Muscle layer of colon (tissue), 2 donors: Measurements from ENCODE around the gene CDHR2.

ENCODE experiments used
- H3K27ac ChIP-seq: one replicate; pipeline ENCODE4 v1.7.0; 2013; ENCODE audit warnings: low read depth, mild to moderate bottlenecking, low read length, moderate library complexity
- H3K27me3 ChIP-seq, 2 donors: one replicate each; pipeline ENCODE4 v1.7.0; 2013; ENCODE audit warnings: low read length in 2 of 2, mild to moderate bottlenecking in 2 of 2; ENCODE audit not compliant: insufficient read depth in 2 of 2, control insufficient read depth in 1 of 2
- H3K36me3 ChIP-seq: one replicate; pipeline ENCODE4 v1.7.0; 2013; ENCODE audit warnings: mild to moderate bottlenecking, low read length; ENCODE audit not compliant: insufficient read depth
- H3K4me1 ChIP-seq: one replicate; pipeline ENCODE4 v1.7.0; 2013; ENCODE audit warnings: mild to moderate bottlenecking, low read length; ENCODE audit not compliant: insufficient read depth
- H3K4me3 ChIP-seq, 2 donors: one replicate each; pipeline ENCODE4 v1.7.0; 2013; ENCODE audit warnings: low read length in 2 of 2, low read depth in 1 of 2, mild to moderate bottlenecking in 1 of 2, moderate library complexity in 1 of 2
- H3K9ac ChIP-seq: one replicate; pipeline ENCODE4 v1.7.0; 2013; ENCODE audit warnings: low read length
- H3K9me3 ChIP-seq: one replicate; pipeline ENCODE4 v1.7.0; 2013; ENCODE audit warnings: mild to moderate bottlenecking, low read length
- donor health status: abdominal sarcoma.
- donor health status: Adenocarcinoma of cecum.

The CDHR2 gene

DNA sequence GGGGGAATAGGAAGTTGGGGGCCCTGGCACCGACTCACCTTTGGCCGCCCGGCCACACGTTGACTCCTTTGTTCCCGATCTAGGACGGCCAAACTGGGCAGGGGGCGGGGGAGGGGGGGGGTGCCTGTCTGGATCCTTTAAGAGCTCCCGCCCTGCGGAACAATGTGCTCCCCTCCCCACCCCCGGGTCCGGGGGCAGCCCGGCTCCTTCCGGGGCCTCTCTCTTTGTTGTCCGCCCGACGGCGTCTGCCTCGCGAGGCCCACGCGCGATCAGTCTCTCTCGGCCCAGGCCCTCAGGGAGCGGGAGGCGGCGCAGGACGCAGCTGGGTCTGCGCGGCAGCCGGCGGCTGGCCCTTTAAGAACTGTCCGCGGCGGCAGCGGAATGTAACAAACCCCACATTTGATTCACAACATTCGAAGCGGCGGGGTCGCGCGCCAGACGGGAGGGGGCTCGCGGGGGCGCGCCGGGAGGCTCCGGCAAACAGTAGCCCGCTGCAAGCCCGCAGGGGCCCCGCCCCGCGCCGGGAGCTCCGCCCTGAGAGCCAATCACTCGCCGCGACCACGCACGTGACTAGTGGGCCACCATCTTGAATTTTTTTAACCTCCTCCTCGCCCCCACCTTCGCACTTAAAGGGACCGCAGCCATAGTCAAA is 12.1 kb upstream of the CDHR2 start, which contains the start of gene RNF44:
RNF44 (minus strand) TSS at position 501 of the 652 bp plus-strand sequence. CDS start 4,930 bp downstream, outside the sequence.
- peaks cover 50% of the 10 kb centered on the region for H3K4me1 ChIP-seq
- H3K27ac ChIP-seq, result peak within 1 kb of the TSS; percentile 95
- H3K9me3 ChIP-seq, result no peaks in the 10 kb centered on the region
- H3K4me3 ChIP-seq, result peak within 1 kb of the TSS; percentile 82 to 100
- peaks cover under 1% of the 10 kb centered on the region for H3K36me3 ChIP-seq
- H3K9ac ChIP-seq, result peak within 1 kb of the TSS; percentile 95
- H3K27me3 ChIP-seq, result no peaks in the 10 kb centered on the region

DNA sequence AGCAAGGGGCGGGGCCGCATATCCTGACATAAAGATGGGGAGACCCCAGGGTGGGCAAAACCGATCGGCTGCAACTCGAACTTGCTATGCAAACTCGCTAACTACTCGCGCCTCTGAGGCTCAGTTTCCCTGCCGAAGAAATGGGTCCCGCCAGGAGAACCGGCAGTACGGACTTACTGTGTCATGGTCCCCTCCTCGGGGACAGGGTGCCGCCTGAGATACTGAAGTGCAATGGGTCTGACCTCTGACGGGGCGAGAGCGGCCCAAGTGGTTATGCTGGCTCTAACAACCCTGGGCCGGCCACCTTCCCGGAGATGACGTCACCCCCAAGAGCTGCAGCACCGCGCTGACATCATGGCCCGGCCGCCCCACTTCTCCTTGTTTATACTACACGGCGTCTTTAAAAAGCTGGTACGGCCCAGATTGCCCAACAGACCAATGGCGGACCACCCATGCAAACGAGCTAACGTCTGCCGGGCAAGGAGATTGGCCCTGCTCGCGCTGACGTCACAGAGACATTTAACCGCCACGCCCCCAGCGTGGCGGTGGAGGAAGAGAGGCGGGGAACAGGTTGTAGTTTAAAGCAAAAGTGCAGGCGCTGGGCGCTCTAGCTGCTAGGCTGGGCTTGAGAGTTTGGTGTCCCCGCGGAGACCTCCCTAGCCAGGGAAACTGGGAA is 11.4 kb upstream of the CDHR2 start:
- H3K27ac ChIP-seq, result peak overlapping the region; percentile 95
- peaks cover 52% of the 10 kb centered on the region for H3K4me1 ChIP-seq
- peak overlapping the region; percentile 95 for H3K9ac ChIP-seq
- H3K9me3 ChIP-seq, result no peaks in the 10 kb centered on the region
- no peaks in the 10 kb centered on the region for H3K36me3 ChIP-seq
- H3K4me3 ChIP-seq, result peak overlapping the region; percentile 82 to 100
- no peaks in the 10 kb centered on the region for H3K27me3 ChIP-seq

DNA sequence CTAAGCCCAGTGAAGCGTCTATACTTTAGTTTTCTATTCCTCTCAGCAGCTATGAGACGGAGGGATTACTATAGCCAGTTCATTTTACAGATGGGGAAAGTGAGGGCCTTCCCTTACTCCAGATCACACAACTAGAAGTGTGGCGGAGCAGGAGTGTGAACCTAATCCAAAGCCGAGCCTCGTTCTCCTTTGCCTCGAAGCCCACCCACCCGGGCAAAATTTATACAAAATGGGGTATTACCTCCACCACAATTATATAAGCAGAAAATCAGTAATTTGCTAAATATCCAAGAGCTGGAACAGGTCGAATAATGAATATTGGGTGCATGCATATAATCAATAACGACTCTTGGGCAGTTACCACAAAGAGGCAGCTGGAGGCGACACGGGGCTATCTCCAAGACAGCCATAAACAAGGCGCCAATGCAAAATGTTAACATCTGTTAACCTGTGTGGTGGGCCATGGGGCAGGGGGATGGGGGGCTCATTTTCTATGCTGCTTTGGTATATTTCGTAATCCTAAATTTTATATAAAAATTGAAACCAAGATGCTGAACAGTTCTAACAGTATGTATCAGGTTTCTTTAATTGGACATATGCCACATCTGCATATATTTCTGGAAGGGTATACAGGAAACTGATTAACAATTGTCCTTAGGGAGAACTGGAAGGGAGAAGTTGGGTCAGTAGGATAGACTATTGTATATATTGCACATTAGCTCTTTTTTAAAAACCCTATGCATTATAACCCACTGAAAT is 10.7 kb upstream of the CDHR2 start:
- Histone ChIP-seq H3K27ac (peak overlapping the region; percentile 95), H3K4me3 (peak overlapping the region in 1 of 2 donors; percentile 100), H3K4me1 (peaks cover 44% of the 10 kb centered on the region), H3K9ac (no peak overlapping the region), H3K27me3 (no peaks in the 10 kb centered on the region), H3K9me3 (no peaks in the 10 kb centered on the region), H3K36me3 (no peaks in the 10 kb centered on the region)

DNA sequence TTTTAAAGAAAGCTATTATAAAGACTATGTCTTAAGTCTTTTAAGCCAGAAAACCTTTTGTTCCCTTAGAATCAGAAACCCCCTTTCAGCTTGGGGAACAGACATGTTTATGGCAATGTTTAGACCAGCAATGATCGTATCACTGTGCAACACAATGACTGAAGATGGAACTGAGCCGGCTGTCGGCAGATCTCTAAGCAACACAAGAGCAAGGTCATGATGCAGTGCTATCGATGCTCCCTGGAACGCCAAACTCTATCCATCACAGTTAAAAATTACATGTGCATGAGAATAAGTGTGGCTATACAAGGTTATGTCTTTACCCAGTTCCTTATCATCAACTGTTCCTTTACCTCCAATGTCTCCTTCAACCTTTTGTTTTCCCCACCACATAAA is 10.2 kb upstream of the CDHR2 start:
- Histone ChIP-seq H3K27me3 (no peaks in the 10 kb centered on the region), H3K36me3 (no peaks in the 10 kb centered on the region), H3K4me1 (peaks cover 39% of the 10 kb centered on the region), H3K4me3 (no peak overlapping the region), H3K27ac (no peak overlapping the region), H3K9ac (no peak overlapping the region), H3K9me3 (no peaks in the 10 kb centered on the region)

DNA sequence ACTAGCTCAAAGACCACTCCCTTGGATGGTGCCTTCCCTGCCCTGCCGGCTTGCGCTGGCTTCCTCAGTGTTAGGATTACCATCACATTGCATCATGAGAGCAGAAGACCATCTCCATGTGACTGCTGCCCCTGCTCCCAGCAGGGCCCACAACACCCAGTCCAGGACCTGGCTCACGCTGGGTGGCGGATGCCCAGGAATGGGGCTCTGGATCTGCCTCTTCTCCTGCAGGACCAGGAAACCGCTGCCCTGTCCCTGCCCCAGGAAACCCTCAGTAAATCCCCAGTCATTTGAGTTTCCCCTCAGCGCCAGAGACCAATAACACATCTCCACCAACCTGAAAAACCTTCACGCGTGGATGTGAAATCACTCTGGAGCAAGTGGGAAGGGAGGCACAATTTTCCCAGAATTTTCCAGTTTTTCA is 8.7 kb upstream of the CDHR2 start:
- Histone ChIP-seq H3K27ac (no peak overlapping the region), H3K9me3 (no peaks in the 10 kb centered on the region), H3K4me1 (peaks cover 31% of the 10 kb centered on the region), H3K9ac (no peak overlapping the region), H3K4me3 (no peak overlapping the region), H3K36me3 (no peaks in the 10 kb centered on the region), H3K27me3 (no peaks in the 10 kb centered on the region)

DNA sequence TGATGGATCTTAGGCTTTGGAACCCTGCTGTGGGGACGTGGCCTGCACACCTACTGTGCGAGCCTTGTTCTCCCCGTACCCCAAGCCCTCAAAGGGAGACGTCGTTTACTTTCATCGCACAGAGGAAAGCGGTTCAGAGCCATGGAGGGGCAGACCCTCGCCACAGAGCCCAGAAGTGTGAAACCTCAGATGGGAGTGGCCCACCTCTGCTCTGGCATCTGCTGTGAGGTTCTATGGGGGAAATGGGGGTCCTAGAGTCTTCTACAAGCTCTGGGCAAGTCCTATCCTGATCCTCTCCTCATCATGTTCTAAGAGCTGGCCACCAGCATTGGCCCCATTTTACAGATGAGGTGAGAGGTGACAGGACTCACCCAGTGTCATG is 8.2 kb upstream of the CDHR2 start:
- Histone ChIP-seq H3K4me1 (peaks cover 26% of the 10 kb centered on the region), H3K4me3 (no peak overlapping the region), H3K27ac (no peak overlapping the region), H3K27me3 (no peaks in the 10 kb centered on the region), H3K36me3 (no peaks in the 10 kb centered on the region), H3K9ac (no peak overlapping the region), H3K9me3 (no peaks in the 10 kb centered on the region)

DNA sequence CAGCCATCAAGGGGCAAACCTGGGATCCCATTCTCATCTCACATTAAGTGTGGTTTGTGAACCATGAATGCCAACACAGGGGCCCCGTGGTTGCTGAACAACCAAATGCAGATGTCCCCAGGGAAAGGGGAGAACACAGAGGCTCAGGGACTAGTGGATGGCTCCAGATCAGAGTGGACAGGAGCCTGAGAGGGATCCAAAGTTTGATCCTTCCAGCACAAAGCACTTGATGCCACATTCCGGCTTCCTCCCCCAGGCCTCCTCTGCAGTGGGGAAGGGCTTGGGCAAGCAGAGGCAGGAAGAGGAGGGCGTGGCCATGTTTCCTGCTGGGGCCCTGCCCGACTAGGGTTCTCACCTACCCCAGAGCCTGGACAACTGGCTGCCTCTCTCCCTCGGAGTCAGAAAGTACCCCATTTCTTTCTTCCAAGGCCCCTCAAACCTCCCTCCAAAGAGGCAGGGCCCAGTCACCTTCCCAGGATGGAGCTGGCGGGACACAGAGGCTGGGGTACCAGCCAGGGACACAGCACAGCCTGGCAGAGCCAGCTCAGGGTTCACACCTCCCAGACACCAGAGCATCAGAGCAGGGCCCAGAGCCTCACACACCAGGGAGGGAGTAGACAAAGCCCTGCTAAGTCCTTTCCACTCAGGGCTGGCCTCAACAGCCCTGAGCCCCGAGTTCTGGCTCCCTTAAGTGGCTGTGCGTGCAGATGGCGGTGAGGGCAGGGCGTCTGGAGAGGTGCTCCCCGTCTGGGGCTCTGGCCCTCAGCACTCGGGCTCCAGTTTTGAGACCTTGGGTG is 7.6 kb upstream of the CDHR2 start:
- Histone ChIP-seq H3K27me3 (no peaks in the 10 kb centered on the region), H3K36me3 (no peaks in the 10 kb centered on the region), H3K4me3 (no peak overlapping the region), H3K9me3 (no peaks in the 10 kb centered on the region), H3K4me1 (peaks cover 26% of the 10 kb centered on the region), H3K9ac (no peak overlapping the region), H3K27ac (peak overlapping the region; percentile 45)

DNA sequence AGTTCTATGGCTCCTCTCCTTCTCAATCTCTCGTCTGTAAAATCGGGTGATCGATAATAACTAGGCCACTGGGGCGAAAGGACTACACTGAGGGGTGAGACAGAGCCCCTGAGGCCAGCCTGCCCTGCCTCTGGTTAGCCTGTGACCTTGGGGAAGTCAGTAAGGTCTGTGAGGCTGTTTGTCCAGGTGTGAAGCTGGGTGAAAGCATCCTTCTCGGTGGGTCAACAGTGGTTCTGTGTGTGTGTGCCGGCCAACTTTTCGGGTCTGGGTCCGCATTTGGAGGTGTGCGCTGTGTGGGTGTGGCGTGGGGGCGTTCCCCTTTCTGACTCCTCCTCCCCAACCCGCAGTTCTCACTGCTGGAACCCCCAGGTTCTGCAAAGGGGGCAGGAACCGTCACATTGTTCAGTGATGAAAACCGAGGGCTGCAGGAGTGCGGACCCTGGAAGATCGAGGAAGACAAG is 7.0 kb upstream of the CDHR2 start:
- no peaks in the 10 kb centered on the region for H3K27me3 ChIP-seq
- H3K36me3 ChIP-seq, result no peaks in the 10 kb centered on the region
- H3K27ac ChIP-seq, result peak overlapping the region; percentile 45
- H3K4me3 ChIP-seq, result peak overlapping the region in 1 of 2 donors; percentile 30
- H3K4me1 ChIP-seq, result peaks cover 26% of the 10 kb centered on the region
- no peaks in the 10 kb centered on the region for H3K9me3 ChIP-seq
- H3K9ac ChIP-seq, result no peak overlapping the region

DNA sequence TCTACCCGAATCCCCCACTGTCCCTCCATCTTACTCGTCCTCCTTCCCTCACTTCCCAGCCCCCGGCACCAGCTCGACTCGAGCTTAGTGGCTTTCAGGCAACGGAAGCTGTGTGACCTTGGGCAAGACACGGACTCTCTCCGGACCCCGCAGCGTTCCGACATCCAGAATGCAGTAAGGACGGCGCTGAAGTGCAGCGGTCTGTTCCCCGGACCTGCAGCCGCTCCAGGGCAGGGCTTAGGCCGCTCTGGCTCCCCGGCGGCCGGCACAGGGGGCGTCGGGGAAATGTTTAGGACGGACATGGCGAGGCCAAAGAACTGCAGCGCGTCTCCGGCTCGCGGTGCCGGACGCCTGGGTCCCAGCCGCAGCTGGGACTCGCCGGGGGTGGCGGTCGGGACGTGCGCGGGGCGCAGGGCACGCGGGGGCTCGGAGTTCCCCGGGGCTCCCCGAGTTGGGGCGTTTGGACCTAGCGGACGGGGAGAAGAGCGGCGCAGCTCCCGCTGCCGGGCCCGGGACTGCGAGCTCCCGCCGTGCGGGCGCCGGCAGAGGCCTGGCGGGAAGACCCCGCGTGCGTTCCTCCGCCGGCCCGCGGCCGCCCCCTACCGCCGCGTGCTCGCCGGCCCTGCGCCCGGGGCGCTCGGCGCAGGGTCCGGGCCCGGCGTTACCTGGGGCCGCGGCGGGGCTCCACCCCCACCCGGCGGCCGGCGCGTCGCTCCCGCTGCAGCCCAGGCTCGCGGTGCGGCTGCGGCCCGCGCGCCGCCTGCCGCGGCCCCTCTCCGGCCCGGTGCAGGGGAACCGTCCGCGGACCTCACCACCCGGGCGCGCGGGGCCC is 6.3 kb upstream of the CDHR2 start:
- no peaks in the 10 kb centered on the region for H3K9me3 ChIP-seq
- peak overlapping the region; percentile 94 for H3K27ac ChIP-seq
- H3K4me1 ChIP-seq, result peaks cover 31% of the 10 kb centered on the region
- H3K9ac ChIP-seq, result no peak overlapping the region
- H3K4me3 ChIP-seq, result peak overlapping the region; percentile 30 to 91
- H3K27me3 ChIP-seq, result no peaks in the 10 kb centered on the region
- no peaks in the 10 kb centered on the region for H3K36me3 ChIP-seq

DNA sequence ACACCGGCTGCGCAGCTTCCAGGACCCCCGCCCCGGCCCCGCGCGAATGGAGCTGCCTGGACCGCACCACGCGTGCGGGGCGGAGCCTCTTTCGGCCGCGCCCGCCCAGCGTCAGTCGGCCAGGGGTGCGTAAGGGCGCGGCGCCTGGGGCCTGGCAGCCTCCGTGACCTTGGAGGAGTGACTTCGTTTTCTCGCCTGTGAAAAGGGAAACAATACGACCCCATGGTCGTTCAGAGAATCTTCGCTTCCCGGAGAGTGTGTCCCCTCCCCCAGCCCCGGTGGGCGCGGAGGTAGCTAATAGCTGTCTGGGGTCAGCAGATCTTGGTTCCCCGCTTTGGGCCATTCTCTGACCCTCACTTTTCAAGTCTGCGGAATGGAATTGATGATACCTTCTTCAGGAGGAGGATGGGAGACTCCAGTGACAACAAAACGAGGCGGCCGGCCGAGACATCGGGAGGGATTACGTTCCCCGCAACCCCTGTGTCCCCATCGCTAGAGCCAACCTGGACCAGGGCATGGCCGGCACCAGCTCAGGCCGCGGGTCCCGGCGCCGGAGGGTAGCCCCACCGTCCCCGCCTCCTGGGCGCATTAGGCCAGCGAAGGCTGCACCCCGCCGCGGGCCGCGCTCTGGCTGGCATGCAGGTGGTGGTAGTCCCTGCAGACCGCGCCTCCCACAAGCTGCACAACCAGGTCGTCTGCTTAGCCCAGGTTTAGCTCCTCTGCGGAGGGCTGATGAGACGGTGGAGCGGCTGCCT is 5.5 kb upstream of the CDHR2 start:
- Histone ChIP-seq H3K27ac (peak overlapping the region; percentile 94), H3K4me3 (peak overlapping the region; percentile 78 to 91), H3K9me3 (no peaks in the 10 kb centered on the region), H3K27me3 (no peaks in the 10 kb centered on the region), H3K4me1 (peaks cover 31% of the 10 kb centered on the region), H3K9ac (peak overlapping the region; percentile 86), H3K36me3 (no peaks in the 10 kb centered on the region)
